Activated CD8-positive, alpha-beta memory T cell treated with anti-CD3 and anti-CD28 coated beads, Interleukin-2, amount 50 U/mL, for 1 hour (primary cell): ENCODE data around the gene HES2.
"Not testable (repeated sequence)": the region's sequence is repeated elsewhere in the genome, so short reads cannot be mapped to it uniquely, and the experiment has no call there.

Source experiments
- DNase-seq: peaks from one replicate; pipeline ENCODE4 v3.0.0-alpha.2; 2020; ENCODE audit errors: extremely low read depth

The HES2 gene

DNA sequence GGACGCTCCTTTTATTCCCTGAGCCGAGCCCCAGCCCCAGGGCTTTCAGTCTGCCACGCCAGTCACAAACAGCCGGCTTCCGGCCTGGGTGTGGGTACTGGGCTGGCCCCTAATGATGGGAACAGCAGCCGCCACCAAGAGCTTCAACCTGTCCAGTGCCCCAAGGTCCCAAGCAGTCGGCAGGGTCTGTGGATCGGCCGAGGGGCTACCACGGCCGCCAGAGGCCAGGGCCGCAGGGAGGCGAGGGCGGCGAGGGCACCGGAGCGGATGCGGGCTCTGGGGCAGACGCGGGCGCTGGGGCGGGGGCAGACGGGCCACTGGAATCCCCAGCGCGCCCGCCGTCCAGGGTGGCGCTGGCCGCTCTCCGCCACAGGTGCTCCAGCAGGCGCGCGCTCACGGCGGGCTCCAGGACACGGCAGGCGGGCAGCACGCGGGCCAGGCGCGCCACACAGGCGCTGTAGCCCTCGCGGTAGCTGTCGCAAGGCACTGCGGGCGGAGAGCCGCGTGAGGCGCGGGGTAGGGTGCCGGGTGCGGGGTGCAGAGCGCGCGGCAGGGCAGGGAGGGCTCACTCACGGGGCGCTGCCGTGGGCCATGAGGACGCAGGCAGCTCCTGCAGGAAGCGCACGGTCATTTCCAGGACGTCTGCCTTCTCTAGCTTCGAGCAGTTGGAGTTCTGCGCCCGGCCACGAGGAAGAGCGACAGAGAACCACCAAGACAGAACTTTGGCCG is 887 bp downstream of the HES2 start:
- no peak for DNase-seq

DNA sequence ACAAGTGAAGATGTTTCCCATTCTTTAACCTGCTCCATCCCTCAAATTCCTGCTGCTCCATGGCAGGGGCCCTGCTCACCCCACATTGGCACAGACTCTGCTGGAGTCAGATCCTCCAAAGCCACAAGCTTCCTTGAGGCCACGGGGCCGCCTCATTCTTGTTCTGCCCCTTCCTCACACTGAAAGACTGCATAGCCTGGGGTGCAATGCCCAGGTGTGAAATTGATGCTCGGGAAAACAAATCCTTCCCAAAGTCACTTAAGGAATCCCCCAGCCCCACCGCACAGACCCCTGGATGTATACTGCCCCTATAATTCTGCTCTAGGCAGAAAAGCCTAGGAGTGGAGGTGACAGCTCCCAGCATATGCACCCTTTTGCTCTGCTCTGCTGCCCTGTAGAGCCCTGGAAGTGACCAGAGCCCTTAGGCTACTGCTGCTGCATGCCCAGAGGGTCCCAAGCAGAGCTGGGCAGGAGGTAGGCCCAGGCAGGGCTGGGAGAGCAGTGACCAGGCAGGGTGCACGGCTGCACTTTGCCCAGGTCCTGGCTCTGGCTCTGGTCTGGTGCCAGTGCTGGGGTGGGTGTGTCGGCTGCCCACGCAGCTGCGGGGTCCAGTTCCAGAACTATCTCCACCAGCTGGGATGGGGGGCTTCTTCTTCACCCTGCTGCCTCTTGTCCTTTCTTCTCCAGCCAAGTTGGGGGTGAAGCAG is 1.6 kb downstream of the HES2 start:
- no peak for DNase-seq

DNA sequence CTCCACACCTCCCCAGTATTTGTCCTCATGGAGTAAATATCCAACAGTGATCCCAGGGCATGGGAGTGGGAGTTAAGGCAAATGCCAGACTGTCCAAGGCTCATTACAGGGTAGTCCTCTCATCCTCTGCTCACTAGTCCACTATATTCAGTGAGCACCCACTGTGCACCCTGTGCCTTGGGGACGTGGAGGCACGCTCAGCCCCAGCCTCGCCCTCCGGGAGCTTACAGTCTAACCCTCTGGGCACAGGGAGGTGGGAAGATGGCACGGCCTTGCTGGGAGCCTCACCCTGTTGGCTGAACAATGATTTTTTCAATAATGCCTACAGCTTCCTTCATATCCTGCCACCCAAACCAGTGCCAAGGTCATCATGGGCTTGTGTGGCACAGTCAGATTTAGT is 2.8 kb downstream of the HES2 start:
- DNase-seq, result no peak

DNA sequence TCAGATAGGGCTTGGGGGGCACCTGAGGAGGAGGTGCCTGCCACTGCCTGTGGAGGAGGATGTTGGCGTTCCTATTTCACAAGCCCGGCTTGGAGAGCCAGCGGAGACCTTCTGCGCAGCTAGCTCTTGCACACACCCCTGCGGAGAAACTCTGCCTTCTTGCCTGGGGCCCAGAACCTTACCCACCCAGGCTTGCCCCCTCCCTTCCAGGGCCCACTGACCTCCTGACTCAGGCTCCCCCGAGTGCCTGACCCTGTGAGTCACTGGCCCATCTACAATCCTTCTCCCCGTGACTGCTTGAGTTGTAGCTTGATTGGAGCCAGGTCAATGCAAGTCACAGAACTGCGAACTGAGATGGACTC is 3.4 kb downstream of the HES2 start:
- no peak for DNase-seq

DNA sequence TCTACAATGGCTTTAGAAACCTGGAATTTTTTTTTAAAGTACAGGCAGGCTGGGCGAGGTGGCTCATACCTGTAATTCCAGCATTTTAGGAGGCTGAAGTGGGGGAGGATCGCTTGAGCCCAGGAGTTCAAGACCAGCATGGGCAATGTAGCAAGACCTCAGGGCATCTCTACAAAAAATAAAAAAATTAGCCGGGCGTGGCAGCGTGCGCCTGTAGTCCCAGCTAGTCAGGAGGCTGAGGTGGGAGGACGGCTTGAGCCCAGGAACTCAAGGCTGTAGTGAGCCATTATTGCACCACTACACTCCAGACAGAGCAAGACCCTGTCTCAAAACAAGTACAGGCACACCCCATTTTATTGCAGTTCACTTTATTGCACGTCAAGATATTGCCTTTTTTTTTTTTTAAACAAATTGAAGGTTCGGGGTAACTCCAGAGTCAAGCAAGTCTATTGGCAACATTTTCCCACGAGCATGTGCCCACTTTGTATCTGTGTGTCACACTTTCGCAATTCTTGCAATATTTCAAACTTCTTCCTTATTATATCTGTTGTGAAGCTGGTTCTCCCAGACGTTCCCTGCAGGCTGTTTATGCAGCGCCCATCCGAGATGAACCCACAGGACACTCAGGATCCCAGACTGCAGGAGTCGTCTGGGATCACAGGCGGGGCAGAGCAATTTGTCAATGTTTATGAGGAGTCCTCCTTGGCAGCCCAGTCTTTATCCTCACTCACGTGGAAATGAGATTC is 4.7 kb downstream of the HES2 start:
- no peak for DNase-seq

DNA sequence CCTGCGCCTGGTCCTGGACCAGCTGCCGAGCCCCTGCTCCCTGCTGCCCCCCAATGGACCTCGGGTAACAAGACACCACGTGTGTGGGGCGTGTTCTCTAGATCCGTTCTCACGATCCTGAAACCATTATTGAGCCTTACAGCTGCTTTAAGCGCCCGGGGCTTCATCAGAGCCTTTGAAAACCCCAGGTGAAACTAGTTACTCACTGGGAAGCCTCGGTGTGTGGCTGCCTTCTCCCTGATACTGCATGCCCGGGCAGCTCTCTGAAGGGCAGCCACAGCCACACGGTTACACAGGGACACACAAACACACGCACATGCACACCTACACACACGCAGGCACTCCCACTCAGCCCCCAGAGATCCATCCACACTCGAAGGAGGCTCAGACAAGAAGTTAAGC is 5.3 kb downstream of the HES2 start:
- DNase-seq, result no peak

DNA sequence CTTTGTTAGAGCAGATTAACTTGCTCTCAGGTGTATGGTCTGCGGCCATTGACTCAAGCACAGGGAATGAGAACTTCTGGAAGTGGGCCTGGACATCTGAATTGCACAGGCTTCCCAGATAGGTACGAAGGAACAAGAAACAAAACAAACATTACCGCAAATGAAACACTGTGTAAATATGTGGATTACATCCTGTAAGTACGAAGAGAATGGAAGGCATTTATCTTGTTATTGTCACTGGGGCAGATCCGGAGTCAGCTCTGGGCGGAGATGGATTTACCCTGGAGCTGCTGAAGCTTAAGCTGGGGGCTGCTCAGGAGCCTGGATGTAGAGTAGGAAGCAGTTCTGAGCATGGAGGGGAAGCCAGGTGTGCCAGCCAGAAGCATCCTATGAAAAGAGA is 6.8 kb downstream of the HES2 start:
- DNase-seq, result no peak

DNA sequence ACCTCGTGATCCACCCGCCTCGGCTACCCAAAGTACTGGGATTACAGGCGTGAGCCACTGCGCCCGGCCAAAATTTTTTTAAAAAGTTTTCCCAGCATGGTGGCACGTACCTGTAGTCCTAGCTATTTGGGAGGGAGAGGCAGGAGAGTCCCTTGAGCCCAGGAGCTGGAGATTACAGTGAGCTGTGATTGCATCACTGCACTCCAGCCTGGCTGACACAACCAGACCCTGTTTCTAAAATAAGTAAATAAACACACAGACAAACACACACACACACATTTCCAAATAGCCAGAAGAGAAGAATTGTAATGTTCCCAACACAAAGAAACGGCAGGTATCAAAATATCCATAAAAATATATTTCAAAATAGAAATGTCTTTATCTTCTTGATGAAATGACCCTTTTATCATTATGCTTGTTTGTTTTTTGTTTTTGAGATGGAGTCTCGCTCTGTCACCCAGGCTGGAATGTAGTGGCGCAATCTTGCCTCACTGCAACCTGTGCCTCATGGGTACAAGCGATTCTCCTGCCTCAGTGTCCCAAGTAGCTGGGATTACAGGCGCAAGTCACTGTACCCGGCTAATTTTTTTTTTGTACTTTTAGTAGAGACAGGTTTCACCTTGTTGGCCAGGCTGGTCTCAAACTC is 9.3 kb downstream of the HES2 start:
- no peak for DNase-seq

DNA sequence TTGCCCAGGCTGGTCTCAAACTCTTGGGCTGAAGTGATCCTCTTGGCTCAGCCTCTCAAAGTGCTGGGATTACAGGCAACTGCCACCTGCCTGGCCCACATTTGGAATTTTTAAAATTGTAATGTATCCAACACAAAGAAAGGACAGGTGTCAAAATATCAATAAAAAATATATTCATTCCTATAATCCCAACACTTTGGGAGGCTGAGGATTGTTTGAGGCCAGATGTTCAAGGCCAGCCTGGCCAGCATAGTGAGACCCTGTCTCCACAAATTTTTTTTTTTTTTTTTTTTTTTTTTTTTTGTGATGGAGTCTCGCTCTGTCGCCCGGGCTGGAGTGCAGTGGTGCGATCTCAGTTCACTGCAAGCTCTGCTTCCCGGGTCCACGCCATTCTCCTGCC is 10.0 kb downstream of the HES2 start:
- DNase-seq, result no peak

DNA sequence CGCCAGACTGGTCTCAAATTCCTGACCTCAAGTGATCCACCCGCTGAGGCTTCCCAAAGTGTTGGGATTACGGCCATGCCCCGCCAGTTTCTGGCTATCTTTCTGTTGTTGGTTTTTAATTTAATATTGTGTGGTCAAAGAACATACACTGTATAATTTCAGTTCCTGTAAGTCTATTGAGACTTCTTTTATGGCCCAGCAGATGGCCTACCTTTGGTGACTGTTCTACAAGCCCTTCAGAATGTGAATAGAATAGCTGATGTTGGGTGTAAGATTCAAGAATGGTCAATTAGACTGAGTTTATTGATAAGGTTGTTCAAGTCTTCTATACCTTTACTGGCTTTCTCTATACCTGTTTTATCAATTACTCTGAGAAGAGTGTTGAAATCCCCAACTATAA is 10.7 kb downstream of the HES2 start:
- DNase-seq, result no peak

DNA sequence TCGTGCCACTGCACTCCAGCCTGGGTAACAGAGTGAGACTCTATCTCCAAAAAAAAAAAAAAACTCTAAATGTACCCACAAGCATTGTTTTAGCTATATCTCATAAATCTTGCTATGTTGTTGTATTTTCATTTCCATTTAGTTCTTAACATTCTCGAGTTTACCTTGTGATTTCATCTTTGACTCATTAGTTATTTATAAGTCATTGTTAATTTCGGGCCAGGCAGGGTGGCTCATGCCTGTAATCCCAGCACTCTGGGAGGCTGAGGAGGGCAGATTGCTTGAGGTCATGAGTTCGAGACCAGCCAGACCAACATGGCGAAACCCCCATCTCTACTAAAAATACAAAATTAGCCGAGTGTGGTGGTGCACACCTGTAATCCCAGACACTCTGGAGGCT is 11.7 kb downstream of the HES2 start:
- DNase-seq, result no peak

DNA sequence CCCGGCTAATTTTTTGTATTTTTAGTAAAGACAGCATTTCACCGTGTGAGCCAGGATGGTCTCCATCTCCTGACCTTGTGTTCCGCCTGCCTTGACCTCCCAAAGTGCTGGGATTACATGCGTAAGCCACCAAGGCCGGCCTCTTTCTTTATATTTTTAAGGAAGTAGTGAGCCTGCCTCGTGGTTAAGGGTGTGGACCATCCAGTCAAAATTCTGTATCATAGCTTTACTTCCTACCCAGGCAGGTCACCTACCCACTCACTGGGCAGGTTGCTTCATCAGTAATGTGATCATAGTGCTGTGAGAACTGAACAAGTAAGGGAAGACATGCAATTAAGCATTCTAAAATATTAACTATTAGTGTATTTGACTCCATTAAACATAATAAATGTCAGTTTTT is 18.0 kb downstream of the HES2 start:
- no peak for DNase-seq

DNA sequence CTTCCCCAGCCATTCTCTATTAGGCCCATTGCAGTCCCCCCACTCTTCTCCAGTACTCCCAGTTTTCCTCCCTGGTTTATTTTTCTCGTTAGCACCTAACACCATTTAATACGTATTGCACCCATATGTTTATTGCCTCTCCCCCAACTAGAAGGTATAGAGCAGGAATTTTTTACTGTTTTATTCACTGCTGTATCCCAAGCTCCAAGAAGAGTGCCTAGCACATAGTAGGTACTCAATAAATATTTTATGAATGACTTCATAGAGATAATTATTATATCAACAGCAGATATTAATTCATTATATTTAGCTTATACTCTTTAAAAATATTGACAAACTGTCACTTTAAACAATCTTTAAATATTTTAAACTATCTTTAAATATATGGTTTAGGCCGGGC is 20.4 kb downstream of the HES2 start:
- DNase-seq, result no peak

DNA sequence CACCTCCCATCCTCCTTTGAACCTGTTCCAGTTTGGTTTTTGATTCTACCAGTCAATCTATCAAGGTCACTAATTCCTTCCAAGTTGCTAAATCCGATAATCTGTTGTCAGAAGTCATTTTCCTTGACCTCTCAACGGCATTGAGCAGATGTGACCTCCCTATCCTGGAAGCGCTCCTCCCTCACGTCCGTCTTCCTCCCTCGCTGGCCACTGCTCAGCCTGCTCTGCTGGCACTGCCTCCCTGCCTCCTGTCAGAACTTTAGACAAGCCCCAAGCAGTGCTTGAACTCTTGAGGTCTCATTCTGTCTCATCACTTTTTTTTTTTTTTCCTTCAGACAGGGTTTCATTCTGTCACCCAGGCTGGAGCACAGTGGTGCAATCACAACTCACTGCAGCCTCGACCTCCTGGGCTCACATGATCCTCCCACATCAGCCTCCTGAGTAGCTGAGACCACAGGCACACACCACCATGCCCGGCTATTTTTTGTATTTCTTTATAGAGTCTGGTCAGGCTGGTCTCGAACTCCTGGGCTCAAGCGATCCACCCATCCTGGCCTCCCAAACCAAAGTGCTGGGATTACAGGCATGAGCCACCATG is 21.8 kb downstream of the HES2 start:
- no peak for DNase-seq

DNA sequence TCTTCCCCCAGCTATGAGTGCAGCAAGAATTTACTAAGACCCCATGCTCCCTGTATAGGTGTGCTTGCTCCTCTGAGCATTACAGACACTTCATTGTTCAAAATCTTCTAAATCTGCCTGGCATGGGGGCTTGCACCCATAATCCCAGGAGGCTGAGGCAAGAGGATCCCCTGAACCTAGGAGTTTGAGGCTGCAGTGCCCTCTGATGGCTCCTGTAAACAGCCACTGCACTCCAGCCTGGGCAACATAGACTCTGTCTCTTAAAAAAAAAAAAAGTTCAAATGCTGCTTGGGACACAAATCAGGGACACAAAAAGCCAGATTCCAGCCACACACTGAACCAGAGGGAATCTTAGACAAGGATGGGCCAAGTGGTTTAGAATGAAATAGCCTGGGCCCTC is 22.7 kb downstream of the HES2 start:
- DNase-seq, result no peak

DNA sequence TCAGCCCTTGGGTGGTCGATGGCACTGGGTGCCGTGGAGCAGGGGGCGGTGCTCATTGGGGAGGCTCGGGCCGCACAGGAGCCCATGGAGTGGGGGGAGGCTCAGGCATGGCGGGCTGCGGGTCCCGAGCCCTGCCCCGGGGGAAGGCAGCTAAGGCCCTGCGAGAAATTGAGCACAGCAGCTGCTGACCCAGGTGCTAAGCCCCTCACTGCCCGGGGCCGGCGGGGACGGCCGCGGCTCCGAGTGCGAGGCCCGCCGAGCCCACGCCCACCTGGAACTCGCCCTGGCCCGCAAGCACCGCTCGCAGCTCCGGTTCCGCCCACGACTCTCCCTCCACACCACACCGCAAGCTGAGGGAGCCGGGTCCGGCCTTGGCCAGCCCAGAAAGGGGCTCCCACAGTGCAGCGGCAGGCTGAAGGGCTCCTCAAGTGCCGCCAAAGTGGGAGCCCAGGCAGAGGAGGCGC is 23.9 kb downstream of the HES2 start:
- not testable (repeated sequence) for DNase-seq

DNA sequence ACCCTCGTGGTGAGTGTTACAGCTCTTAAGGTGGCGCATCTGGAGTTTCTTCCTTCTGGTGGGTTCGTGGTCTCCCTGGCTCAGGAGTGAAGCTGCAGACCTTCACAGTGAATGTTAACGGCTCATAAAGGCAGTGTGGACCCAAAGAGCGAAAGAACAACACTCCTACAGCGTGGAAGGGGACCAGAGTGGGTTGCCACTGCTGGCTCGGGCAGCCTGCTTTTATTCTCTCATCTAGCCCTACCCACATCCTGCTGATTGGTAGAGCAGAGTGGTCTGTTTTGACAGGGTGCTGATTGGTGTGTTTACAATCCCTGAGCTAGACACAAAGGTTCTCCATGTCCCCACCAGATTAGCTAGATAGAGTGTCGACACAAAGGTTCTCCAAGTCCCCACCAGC is 24.6 kb downstream of the HES2 start:
- not testable (repeated sequence) for DNase-seq

DNA sequence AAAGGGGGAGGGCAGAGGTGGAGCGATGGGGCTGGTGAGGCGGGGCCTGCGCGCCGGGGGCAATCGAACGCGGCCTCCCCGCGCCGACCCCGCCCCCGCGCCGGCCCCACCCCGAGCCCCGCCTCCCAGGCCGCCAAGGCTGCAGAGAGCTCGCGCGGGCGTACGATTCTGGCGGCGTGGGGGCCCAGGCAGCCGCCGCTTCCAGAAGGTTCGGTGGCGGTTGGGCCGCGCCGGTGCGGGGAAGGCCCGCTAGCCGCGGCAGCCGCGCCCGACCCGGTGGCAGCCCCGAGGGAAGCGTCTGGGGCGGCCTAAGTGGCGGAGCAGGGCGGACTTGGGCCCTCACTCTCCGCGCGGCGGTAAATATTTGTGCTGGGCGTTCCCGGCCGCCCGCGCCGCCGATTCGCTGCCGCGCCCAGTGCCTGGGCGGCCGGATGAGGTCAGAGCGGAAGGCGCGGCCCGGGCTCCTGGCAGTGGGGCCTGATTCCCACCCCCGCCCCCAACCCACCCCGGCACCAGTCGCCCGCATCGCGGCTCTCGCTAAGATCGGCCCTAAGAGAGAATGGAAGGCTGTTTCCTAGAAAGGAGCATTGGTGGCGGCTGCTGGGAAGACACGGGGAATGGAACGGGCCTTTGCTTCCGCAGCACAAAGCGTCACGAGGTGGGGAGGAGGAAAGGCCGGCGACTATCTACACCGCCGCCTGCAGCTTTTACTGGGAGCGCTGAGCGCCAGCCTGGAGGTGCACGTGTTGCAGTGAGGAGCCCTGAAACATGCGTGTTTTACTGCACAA is 26.1 kb downstream of the HES2 start, which contains the start of gene ACOT7:
ACOT7 (minus strand) TSS at position 368 of the 788 bp plus-strand sequence. CDS start 368 bp downstream, outside the sequence.
- DNase-seq, result peak; percentile 65

DNA sequence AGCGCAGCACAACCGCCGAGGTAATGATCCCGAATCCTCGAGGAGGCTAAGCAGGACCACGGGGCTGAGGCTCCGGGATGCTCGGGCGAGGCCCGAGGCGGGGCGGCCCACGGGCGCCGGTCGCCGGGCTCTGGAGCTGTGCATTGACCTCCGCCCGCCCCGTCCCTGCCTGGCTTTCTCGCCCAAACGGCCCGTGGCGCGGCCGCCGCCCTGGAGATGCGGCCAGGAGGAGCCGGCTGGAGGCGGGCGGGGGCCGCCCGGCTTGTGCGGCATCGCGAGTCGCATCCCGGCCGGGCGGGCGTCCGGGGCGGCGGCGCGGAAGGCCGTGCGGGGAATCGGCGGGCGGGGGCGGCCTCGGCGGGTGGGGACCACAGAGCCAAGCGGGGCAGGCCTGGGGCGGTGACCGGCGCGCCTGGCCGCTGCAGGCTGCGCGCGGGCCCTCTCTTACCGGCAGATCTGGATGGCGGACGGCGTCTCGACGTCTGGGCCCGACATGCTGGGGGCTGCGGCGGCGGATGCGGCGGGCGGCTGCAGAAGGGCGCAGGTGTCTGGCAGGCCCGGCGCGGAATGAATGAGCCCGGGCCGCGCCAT is 26.8 kb downstream of the HES2 start:
- DNase-seq, result no peak

DNA sequence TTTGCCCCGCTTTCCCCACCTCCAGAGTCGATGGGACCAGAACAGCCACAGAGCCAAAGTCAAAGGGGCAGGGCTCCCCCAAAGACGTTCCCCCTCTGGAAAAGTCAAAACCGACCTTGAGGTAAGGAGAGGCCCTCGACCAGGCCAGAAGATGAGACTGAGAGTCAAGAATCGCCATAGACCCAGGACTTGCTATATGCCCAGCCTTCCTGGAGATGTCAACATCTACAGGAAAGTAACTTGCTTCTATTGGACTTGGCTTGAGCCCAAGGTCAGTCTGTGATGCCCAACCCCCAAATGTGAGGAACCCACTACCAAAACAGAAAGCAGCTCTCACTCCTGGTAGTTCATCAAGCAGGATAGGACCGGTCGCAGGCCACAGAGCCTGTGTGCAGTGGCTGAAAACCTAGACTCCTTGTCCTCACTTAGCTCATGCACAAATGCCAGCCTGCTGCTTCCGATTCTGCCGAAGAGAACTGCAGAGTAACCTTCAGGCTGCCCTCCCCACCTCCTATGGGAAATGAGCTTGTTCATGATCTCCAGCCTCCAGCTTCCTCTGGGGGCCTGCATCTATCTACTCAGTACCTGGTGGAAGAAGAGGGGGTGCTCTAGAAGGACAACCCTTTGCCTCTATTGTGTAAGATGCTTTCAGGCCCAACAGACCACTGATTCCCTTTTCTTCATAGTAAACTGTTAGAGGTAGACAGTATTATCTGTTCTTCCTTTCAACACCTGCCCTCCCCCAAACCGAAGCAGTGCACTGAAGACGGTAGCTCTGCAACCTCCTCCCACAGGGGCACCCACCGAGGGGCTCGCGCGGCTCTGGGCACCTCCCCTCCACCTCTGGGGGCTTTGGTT is 27.5 kb downstream of the HES2 start:
- no peak for DNase-seq
